ENCODE measurements around the gene TBC1D20. TPM values are rescaled to one million over a fixed set of nuclear protein-coding genes. Genes with fewer than 3 reads are reported as not detected.

Gene TBC1D20
- total and polyA plus RNA-seq, 9 donors = 19.1 to 40.1 (median 34.8) TPM

DNA sequence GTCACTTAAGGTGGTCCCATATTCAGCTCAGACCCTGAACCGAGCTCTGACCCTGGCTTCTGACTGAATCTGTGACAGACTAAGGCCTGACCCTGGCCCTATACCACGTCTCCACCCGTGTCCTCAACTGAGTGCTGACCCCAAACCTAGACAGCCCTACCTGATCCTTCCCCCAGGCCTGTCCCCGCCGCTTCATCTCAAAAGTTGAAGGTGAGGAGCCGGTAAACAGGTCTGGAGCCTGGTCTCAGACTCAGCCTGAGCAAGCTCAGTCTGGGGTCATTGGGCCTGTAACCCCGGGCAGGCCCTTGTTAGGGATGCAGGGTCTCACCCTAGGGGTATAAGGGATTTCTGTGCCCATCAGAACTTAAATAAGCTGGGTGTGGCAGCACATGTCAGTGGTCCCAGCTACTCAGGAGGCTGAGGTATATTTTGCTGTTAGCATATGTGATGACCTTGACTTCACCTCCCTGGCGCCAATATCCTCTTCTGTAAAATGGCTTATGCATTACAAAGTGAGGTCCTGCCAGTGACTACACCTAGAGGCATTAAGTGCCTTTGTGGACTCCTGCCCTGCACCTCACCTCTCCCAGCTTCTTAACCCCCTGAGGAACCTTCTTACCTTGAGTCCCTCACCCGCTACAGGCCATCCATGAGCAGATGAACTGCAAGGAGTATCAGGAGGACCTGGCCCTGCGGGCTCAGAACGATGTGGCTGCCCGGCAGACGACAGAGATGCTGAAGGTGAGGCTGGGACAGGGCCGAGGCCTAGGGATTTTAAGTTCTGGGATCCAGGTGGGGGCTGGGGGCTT lies 34.3 kb downstream of the TBC1D20 start:
- no peak overlapping the region for H3K4me3 ChIP-seq
- H3K4me1 ChIP-seq (ENCODE audit: insufficient read depth) = no peaks in the 10 kb centered on the region
- no peaks in the 10 kb centered on the region for H3K27me3 ChIP-seq
- 90 to 94% (median 91%) methylated on average over 14 of the region's 14 CpGs for WGBS, 3 donors
- H3K27ac ChIP-seq = no peak overlapping the region
- H3K9me3 ChIP-seq = no peaks in the 10 kb centered on the region
- no peak for DNase-seq
- no peaks in the 10 kb centered on the region for H3K36me3 ChIP-seq
- no peak for TF ChIP-seq EP300 (IDR thresholded peaks at IDR 0.05)
- TF ChIP-seq POLR2A (IDR thresholded peaks at IDR 0.05) = no peak
- TF ChIP-seq CTCF (IDR thresholded peaks at IDR 0.05) = no peak
- intact Hi-C loops (cut with DNase I) = no loop called here

GRCh38 chr20:427401-427800 lies 34.9 kb downstream of the TBC1D20 start:
- Histone ChIP-seq H3K36me3 (no peaks in the 10 kb centered on the region), H3K4me1 (ENCODE audit: insufficient read depth) (no peaks in the 10 kb centered on the region)
- intact Hi-C loops (cut with DNase I) = no loop called here

GRCh38 chr20:426566-426965 lies 35.8 kb downstream of the TBC1D20 start:
- H3K4me1 ChIP-seq (ENCODE audit: insufficient read depth) = no peaks in the 10 kb centered on the region
- H3K9me3 ChIP-seq = no peaks in the 10 kb centered on the region
- TF ChIP-seq EP300 (IDR thresholded peaks at IDR 0.05) = no peak
- TF ChIP-seq POLR2A (IDR thresholded peaks at IDR 0.05) = no peak
- TF ChIP-seq CTCF (IDR thresholded peaks at IDR 0.05) = no peak
- H3K27ac ChIP-seq = no peak overlapping the region
- H3K4me3 ChIP-seq = no peak overlapping the region
- H3K27me3 ChIP-seq = no peaks in the 10 kb centered on the region
- DNase-seq = no peak
- intact Hi-C loops (cut with DNase I) = no loop called here
- 87 to 93% (median 90%) methylated on average over 2 of the region's 2 CpGs for WGBS, 3 donors
- no peaks in the 10 kb centered on the region for H3K36me3 ChIP-seq

More at GRCh38 chr20:427401-427800, 34.9 kb downstream of the TBC1D20 start:
- Histone ChIP-seq H3K4me3 (no peak overlapping the region), H3K27ac (no peak overlapping the region), H3K9me3 (no peaks in the 10 kb centered on the region), H3K27me3 (no peaks in the 10 kb centered on the region)
- DNase-seq = no peak
- 81 to 94% (median 88%) methylated on average over 3 to 4 of the region's 4 CpGs for WGBS, 3 donors
- TF ChIP-seq EP300 (IDR thresholded peaks at IDR 0.05) (no peak), POLR2A (IDR thresholded peaks at IDR 0.05) (no peak), CTCF (IDR thresholded peaks at IDR 0.05) (no peak)

DNA sequence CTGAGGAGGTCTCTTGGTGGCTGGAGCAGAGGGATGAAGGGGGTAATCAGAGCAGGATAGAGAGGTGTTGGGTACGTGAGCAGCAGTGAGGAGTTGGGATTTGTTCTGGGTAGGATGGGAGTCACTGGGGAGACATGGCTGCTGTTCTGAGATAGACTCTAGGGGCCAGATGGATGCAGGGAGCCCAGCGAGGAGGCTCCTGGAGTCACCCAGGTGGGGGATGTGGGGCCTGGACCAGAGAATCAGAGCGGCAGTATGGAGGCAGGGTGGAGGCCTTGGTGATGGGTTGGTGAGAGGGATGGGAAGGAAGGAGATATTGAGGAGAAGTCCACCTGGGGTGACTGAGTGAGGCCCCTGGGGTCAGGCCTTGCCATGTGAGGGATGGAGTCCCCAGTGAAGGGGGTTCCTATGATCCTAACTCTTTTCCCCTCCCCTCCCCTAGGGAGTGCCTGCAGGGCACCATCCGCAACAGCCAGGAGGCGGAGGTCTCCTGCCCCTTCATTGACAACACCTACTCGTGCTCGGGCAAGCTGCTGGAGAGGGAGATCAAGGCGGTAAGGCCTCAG lies 40.6 kb downstream of the TBC1D20 start:
- intact Hi-C loops (cut with DNase I) = no loop called here
- 91 to 96% (median 95%) methylated on average over 8 of the region's 8 CpGs for WGBS, 3 donors
- Histone ChIP-seq H3K9me3 (no peaks in the 10 kb centered on the region), H3K36me3 (no peaks in the 10 kb centered on the region), H3K27ac (no peak overlapping the region), H3K4me3 (no peak overlapping the region), H3K27me3 (no peaks in the 10 kb centered on the region), H3K4me1 (ENCODE audit: insufficient read depth) (peaks cover 10% of the 10 kb centered on the region)
- DNase-seq = no peak
- TF ChIP-seq POLR2A (IDR thresholded peaks at IDR 0.05) (no peak), CTCF (IDR thresholded peaks at IDR 0.05) (no peak), EP300 (IDR thresholded peaks at IDR 0.05) (no peak)
